HG02610 (cell line): Measurements from ENCODE around the gene EME2.

Experiments used
- ATAC-seq: cut with Tn5 transposase; IDR thresholded peaks from one replicate; pipeline ENCODE4 v1.9.1; 2021; ENCODE audit warnings: mild to moderate bottlenecking, moderate library complexity; ENCODE audit not compliant: unreplicated experiment

Gene EME2

GRCh38 chr16:1745181-1745899 lies 27.3 kb upstream of the EME2 start:
- ATAC-seq, result no peak

- ATAC-seq, result no peak
These were observed 26.5 kb upstream of the EME2 start for GRCh38 chr16:1745900-1746692.

GRCh38 chr16:1746693-1747195 lies 25.9 kb upstream of the EME2 start:
- ATAC-seq, result no peak

GRCh38 chr16:1747934-1748333 lies 24.7 kb upstream of the EME2 start:
- ATAC-seq, result no peak

- ATAC-seq, result no peak
These were observed 23.2 kb upstream of the EME2 start for GRCh38 chr16:1749152-1750117.

- ATAC-seq, result no peak
These were observed 20.7 kb upstream of the EME2 start for GRCh38 chr16:1751946-1752345.

GRCh38 chr16:1752853-1753252 lies 19.8 kb upstream of the EME2 start:
- no peak for ATAC-seq

GRCh38 chr16:1754204-1754603 lies 18.4 kb upstream of the EME2 start:
- no peak for ATAC-seq

- ATAC-seq, result no peak
These were observed 14.7 kb upstream of the EME2 start for GRCh38 chr16:1757714-1758461.

- ATAC-seq, result no peak
These were observed 13.7 kb upstream of the EME2 start for GRCh38 chr16:1758923-1759322.

GRCh38 chr16:1759511-1759910 lies 13.1 kb upstream of the EME2 start:
- ATAC-seq, result no peak

GRCh38 chr16:1760911-1761310 lies 11.7 kb upstream of the EME2 start:
- no peak for ATAC-seq

GRCh38 chr16:1761751-1762150 lies 10.9 kb upstream of the EME2 start:
- no peak for ATAC-seq

GRCh38 chr16:1762196-1762878 lies 10.3 kb upstream of the EME2 start:
- no peak for ATAC-seq

GRCh38 chr16:1762879-1763520 lies 9.6 kb upstream of the EME2 start:
- ATAC-seq, result no peak

- ATAC-seq, result no peak
These were observed 8.8 kb upstream of the EME2 start for GRCh38 chr16:1763521-1764511.

- no peak for ATAC-seq
These were observed 7.6 kb upstream of the EME2 start for GRCh38 chr16:1764971-1765370.

GRCh38 chr16:1765826-1766225 lies 6.8 kb upstream of the EME2 start:
- ATAC-seq, result no peak
